Testis (tissue), 2 donors: ENCODE results near the gene CORO2B.

ENCODE experiments used
- CTCF ChIP-seq, 3 experiments: fragments of 450-650 bp in 2 of 3; fragments of 200-600 bp in 1 of 3; sonication (generic) in 1 of 3; IDR thresholded peaks; one replicate each; pipeline ENCODE4 v1.5.1; 2016 to 2019; ENCODE audit warnings: antibody characterized with exemption in 3 of 3, mild to moderate bottlenecking in 2 of 3, moderate library complexity in 1 of 3
- POLR2A ChIP-seq: fragments of 450-650 bp; IDR thresholded peaks from one replicate; pipeline ENCODE4 v1.6.1; 2017; ENCODE audit warnings: antibody characterized with exemption, mild to moderate bottlenecking, moderate library complexity

GRCh38 chr15:68653031-68653635, 74.3 kb downstream of the CORO2B start:
- no peak for TF ChIP-seq POLR2A
- TF ChIP-seq CTCF (IDR thresholded peaks at IDR 0.05), result no peak
